ENCODE results near the gene TPCN2. TPM values are rescaled to one million over a fixed set of nuclear protein-coding genes. Genes with fewer than 3 reads are reported as not detected.
A peak's percentile ranks its signal among the peaks of the same experiment; 100 is the strongest.
"Not testable (repeated sequence)": the region's sequence is repeated elsewhere in the genome, so short reads cannot be mapped to it uniquely, and the experiment has no call there.

TPCN2 gene
- total RNA-seq, 2 donors from 2014 or later: 17.6 to 31.0 TPM

DNA sequence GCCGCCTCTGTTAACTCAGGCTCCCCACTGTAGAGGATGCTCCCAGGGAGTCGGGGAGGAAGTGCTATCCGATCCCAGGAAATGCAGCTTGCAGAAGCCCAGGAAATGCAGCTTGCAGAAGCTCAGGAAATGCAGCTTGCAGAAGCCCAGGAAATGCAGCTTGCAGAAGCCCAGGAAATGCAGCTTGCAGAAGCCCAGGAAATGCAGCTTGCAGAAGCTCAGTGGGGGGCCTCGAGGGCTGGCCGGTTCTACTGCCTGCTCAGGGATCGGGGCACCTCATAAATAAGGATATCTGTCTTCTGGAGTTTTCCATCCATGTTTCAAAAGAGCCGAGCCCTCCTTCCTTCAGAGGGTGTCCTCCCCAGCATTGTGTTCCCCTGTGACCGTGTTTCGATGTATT lies 81.9 kb downstream of the TPCN2 start:
- no peaks in the 10 kb centered on the region for H3K27me3 ChIP-seq (replicated peaks; ENCODE audit: insufficient read depth)
- H3K9me3 ChIP-seq: no peaks in the 10 kb centered on the region
- TF ChIP-seq POLR2AphosphoS5 (IDR thresholded peaks at IDR 0.05) (no peak), POLR2A (IDR thresholded peaks at IDR 0.05) (no peak)
- TF ChIP-seq, protein P1, sequence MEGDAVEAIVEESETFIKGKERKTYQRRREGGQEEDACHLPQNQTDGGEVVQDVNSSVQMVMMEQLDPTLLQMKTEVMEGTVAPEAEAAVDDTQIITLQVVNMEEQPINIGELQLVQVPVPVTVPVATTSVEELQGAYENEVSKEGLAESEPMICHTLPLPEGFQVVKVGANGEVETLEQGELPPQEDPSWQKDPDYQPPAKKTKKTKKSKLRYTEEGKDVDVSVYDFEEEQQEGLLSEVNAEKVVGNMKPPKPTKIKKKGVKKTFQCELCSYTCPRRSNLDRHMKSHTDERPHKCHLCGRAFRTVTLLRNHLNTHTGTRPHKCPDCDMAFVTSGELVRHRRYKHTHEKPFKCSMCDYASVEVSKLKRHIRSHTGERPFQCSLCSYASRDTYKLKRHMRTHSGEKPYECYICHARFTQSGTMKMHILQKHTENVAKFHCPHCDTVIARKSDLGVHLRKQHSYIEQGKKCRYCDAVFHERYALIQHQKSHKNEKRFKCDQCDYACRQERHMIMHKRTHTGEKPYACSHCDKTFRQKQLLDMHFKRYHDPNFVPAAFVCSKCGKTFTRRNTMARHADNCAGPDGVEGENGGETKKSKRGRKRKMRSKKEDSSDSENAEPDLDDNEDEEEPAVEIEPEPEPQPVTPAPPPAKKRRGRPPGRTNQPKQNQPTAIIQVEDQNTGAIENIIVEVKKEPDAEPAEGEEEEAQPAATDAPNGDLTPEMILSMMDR (IDR thresholded peaks at IDR 0.05): no peak
- H3K27ac ChIP-seq: no peak overlapping the region
- no peaks in the 10 kb centered on the region for H3K4me1 ChIP-seq (replicated peaks)
- WGBS: 64% methylated on average over 9 of the region's 9 CpGs
- intact Hi-C loops (cut with DNase I): no loop called here
- no peak for DNase-seq (ENCODE audit: low spot score)
- no peaks in the 10 kb centered on the region for H3K36me3 ChIP-seq
- H3K4me3 ChIP-seq: no peak overlapping the region

DNA sequence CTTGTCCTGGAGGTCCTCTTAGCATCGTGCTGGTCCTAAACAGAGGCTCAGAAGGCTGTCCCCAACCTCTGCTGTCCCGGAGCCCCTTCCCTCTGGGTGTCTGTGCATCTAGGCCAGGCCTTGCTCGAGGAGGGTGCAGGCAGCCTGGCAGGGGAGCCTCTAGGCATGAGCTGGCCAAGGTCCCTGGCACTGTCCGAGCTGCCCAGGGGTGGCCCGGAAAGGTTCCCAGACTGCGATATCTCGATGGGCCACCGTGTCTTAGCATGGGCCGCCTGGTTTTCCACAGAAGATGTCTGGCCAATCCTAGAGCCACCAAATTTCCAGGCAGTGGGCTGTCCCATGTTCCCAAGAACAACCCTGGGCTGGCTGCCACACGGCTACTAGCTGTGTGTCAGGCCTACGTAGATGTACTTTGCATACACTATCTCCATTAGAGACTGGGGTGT lies 82.4 kb downstream of the TPCN2 start:
- no peak overlapping the region for H3K27ac ChIP-seq
- no peaks in the 10 kb centered on the region for H3K4me1 ChIP-seq (replicated peaks)
- H3K27me3 ChIP-seq (replicated peaks; ENCODE audit: insufficient read depth): no peaks in the 10 kb centered on the region
- no peak overlapping the region for H3K4me3 ChIP-seq
- no peak for DNase-seq (ENCODE audit: low spot score)
- intact Hi-C loops (cut with DNase I): no loop called here
- no peaks in the 10 kb centered on the region for H3K9me3 ChIP-seq
- no peaks in the 10 kb centered on the region for H3K36me3 ChIP-seq
- TF ChIP-seq, protein P1 (IDR thresholded peaks at IDR 0.05): no peak
- no peak for TF ChIP-seq POLR2AphosphoS5 (IDR thresholded peaks at IDR 0.05)
- no peak for TF ChIP-seq POLR2A (IDR thresholded peaks at IDR 0.05)
- WGBS: 87% methylated on average over 10 of the region's 11 CpGs

DNA sequence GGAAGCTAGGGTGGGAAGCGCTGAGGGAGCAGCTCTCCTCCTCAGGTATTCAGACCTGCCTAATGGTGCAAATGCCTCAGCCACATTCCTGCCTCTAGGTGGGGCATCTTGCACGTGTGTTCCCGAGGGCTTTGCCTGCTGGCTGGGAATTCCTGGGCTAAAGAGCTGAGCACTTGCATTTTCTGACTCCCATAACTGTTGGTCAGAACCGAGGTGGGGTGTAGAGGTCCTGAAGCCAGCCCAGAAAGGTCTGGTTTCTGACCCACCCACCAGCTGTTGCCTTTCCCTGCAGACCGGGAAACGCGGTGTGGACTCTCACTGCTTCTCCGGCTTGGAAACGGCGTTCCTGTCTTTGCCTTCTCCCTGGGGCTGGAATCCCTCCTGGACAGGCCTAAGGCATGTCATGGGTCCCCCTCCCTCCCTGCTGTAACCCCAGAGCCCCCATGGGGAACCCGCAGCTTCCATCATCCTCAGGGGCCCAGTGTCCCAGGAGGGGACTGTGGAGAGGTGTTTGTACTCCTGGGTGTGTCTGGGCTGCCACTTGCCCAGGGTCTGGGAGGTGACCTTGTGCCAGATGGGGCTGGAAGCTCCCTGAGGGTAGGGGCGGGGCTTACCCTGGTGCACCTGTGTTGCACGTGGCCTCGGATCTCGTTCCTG lies 83.0 kb downstream of the TPCN2 start:
- no peak overlapping the region for H3K4me3 ChIP-seq
- H3K27ac ChIP-seq: no peak overlapping the region
- peak; percentile 87 for DNase-seq (ENCODE audit: low spot score)
- H3K4me1 ChIP-seq (replicated peaks): no peaks in the 10 kb centered on the region
- no peaks in the 10 kb centered on the region for H3K36me3 ChIP-seq
- no peaks in the 10 kb centered on the region for H3K9me3 ChIP-seq
- no peak for TF ChIP-seq POLR2A (IDR thresholded peaks at IDR 0.05)
- TF ChIP-seq, protein P1 (IDR thresholded peaks at IDR 0.05): peak; percentile 75 to 98 (median 90)
- peak; percentile 78 for TF ChIP-seq POLR2AphosphoS5 (IDR thresholded peaks at IDR 0.05)
- intact Hi-C loops (cut with DNase I): no loop called here
- no peaks in the 10 kb centered on the region for H3K27me3 ChIP-seq (replicated peaks; ENCODE audit: insufficient read depth)
- 59% methylated on average over 15 of the region's 15 CpGs for WGBS

DNA sequence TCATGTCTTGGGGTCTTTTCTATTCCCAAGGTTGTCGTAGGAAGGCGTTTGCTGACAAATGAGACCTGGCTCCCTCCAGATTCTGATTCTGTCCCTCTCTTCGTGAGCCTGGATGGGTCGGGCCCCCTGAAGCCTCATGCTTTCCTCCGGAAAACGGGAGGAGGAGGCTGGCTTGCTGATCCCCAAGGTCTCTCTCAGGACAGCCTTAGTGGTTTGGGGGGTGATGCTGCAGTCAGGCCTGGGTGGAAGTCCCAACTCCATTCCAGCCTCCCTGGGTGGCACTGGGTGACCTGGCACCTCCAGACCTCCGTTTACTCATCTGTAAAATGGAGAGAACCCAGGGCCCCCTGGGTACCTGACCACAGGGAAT lies 83.6 kb downstream of the TPCN2 start:
- intact Hi-C loops (cut with DNase I): no loop called here
- no peak for TF ChIP-seq POLR2AphosphoS5 (IDR thresholded peaks at IDR 0.05)
- no peak for TF ChIP-seq POLR2A (IDR thresholded peaks at IDR 0.05)
- TF ChIP-seq, protein P1 (IDR thresholded peaks at IDR 0.05): no peak
- no peak for DNase-seq (ENCODE audit: low spot score)
- Histone ChIP-seq H3K4me1 (replicated peaks) (no peaks in the 10 kb centered on the region), H3K9me3 (no peaks in the 10 kb centered on the region), H3K27ac (no peak overlapping the region), H3K36me3 (no peaks in the 10 kb centered on the region), H3K27me3 (replicated peaks; ENCODE audit: insufficient read depth) (no peaks in the 10 kb centered on the region), H3K4me3 (no peak overlapping the region)
- WGBS: 95% methylated on average over 7 of the region's 7 CpGs

DNA sequence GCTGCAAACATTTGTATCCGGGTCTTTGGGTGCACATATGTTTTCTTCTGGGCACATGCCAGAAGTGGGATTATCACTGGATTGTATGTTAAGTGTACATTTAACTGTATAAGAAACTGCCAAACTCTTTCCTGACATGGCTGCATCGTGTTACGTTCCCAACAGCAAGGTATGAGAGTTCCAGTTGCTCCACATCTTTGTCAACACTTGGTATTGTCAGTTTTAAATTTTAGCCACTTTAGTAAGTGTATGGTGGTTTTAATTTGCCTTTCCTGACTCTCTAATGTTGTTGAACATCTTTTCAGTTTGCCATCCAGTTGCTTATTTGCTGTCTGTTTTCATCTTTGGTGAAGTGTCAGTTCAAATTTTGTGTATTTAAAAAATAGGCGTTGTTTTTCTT lies 84.5 kb downstream of the TPCN2 start:
- Histone ChIP-seq H3K27ac (no peak overlapping the region), H3K4me1 (replicated peaks) (no peaks in the 10 kb centered on the region), H3K27me3 (replicated peaks; ENCODE audit: insufficient read depth) (no peaks in the 10 kb centered on the region), H3K36me3 (no peaks in the 10 kb centered on the region), H3K4me3 (no peak overlapping the region), H3K9me3 (no peaks in the 10 kb centered on the region)
- WGBS: 98% methylated on average over 4 of the region's 4 CpGs
- intact Hi-C loops (cut with DNase I): no loop called here
- no peak for DNase-seq (ENCODE audit: low spot score)
- no peak for TF ChIP-seq POLR2A (IDR thresholded peaks at IDR 0.05)
- TF ChIP-seq POLR2AphosphoS5 (IDR thresholded peaks at IDR 0.05): no peak
- TF ChIP-seq, protein P1 (IDR thresholded peaks at IDR 0.05): no peak

DNA sequence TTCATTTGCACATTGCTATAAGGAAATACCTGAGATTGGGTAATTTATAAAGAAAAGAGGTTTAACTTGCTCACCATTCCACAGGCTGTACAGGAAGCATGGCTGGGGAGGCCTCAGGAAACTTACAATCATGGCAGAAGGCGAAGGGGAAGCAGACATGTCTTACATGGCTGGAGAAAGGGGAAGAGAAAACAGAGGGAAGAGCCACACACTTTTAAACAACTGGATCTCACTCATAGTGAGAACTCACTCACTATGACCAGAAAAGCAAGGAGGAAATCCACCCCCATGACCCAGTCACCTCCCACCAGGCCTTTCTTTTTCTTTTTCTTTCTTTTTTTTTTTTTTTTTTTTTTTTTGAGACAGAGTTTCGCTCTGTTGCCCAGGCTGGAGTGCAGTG lies 85.5 kb downstream of the TPCN2 start:
- intact Hi-C loops (cut with DNase I); H3K36me3 ChIP-seq; H3K27me3 ChIP-seq (replicated peaks; ENCODE audit: insufficient read depth); H3K4me3 ChIP-seq; H3K4me1 ChIP-seq (replicated peaks); H3K9me3 ChIP-seq; H3K27ac ChIP-seq; DNase-seq (ENCODE audit: low spot score): not testable (repeated sequence)
- WGBS: 93% methylated on average over 2 of the region's 2 CpGs
